NAMALWA (cell line): ENCODE measurements around the gene DLD.
"Not testable (repeated sequence)": the region's sequence is repeated elsewhere in the genome, so short reads cannot be mapped to it uniquely, and the experiment has no call there.

ENCODE experiments used
- DNase-seq: peaks from one replicate; pipeline ENCODE4 v3.0.0-alpha.2; 2015; ENCODE audit warnings: low spot score

Gene DLD

GRCh38 chr7:107917763-107918651, 27.0 kb downstream of the DLD start:
- no peak for DNase-seq

- no peak for DNase-seq
Measured at GRCh38 chr7:107918948-107919347, 28.0 kb downstream of the DLD start.

- no peak for DNase-seq
Measured at GRCh38 chr7:107920048-107920772, 29.2 kb downstream of the DLD start.

GRCh38 chr7:107921826-107922225, 30.8 kb downstream of the DLD start:
- not testable (repeated sequence) for DNase-seq

GRCh38 chr7:107922886-107923285, 31.9 kb downstream of the DLD start:
- no peak for DNase-seq

GRCh38 chr7:107924841-107925504, 34.0 kb downstream of the DLD start:
- peak; percentile 43 for DNase-seq

GRCh38 chr7:107926481-107926880, 35.5 kb downstream of the DLD start:
- no peak for DNase-seq

GRCh38 chr7:107931740-107932515, 40.9 kb downstream of the DLD start:
- no peak for DNase-seq

GRCh38 chr7:107932805-107933204, 41.8 kb downstream of the DLD start:
- DNase-seq: no peak

- no peak for DNase-seq
Measured at GRCh38 chr7:107933386-107934013, 42.5 kb downstream of the DLD start.

- DNase-seq: no peak
Measured at GRCh38 chr7:107934991-107935770, 44.2 kb downstream of the DLD start.

- no peak for DNase-seq
Measured at GRCh38 chr7:107936312-107936711, 45.3 kb downstream of the DLD start.

- no peak for DNase-seq
Measured at GRCh38 chr7:107937531-107937930, 46.5 kb downstream of the DLD start.

- DNase-seq: no peak
Measured at GRCh38 chr7:107938456-107939250, 47.7 kb downstream of the DLD start.

GRCh38 chr7:107939573-107940489, 48.8 kb downstream of the DLD start:
- no peak for DNase-seq

- DNase-seq: no peak
Measured at GRCh38 chr7:107940951-107941350, 50.0 kb downstream of the DLD start.

GRCh38 chr7:107943018-107943417, 52.0 kb downstream of the DLD start:
- DNase-seq: no peak

GRCh38 chr7:107944411-107945169, 53.6 kb downstream of the DLD start:
- DNase-seq: no peak
